Lung (tissue), 12 donors: ENCODE results near the gene NLGN4Y. TPM values are rescaled to one million over a fixed set of nuclear protein-coding genes. Genes with fewer than 3 reads are reported as not detected.

Experiments
- ATAC-seq: fragments of 200-7000 bp; cut with Tn5 transposase; one replicate; pipeline ENCODE4 v1.9.1; 2020; ENCODE audit warnings: moderate number of reproducible peaks; ENCODE audit not compliant: insufficient read depth, low FRiP score
- DNase-seq, 3 donors: peaks; one replicate each; pipeline ENCODE4 v3.0.0-alpha.2; 2013 to 2017
- H3K27ac ChIP-seq, 2 donors: one replicate each; pipeline ENCODE4 v1.5.1; 2013; ENCODE audit warnings: mild to moderate bottlenecking in 2 of 2, moderate library complexity in 2 of 2, control low read depth in 1 of 2, inconsistent platforms in 1 of 2, low read depth in 1 of 2, low read length in 1 of 2
- H3K27me3 ChIP-seq, 3 donors: one replicate each; pipeline ENCODE4 v1.5.1; 2013; ENCODE audit warnings: low read length in 2 of 3; ENCODE audit not compliant: control insufficient read depth in 3 of 3, insufficient read depth in 3 of 3
- H3K36me3 ChIP-seq, 4 donors: one replicate each; pipeline ENCODE4 v1.5.1; 2013; ENCODE audit warnings: low read length in 4 of 4, mild to moderate bottlenecking in 1 of 4, moderate library complexity in 1 of 4; ENCODE audit not compliant: control insufficient read depth in 4 of 4, insufficient read depth in 4 of 4
- H3K4me1 ChIP-seq, 5 donors: one replicate each; pipeline ENCODE4 v1.5.1; 2013; ENCODE audit warnings: low read length in 5 of 5, mild to moderate bottlenecking in 2 of 5, moderate library complexity in 1 of 5; ENCODE audit not compliant: control insufficient read depth in 5 of 5, insufficient read depth in 5 of 5
- H3K4me3 ChIP-seq: one replicate; pipeline ENCODE4 v1.5.1; 2013; ENCODE audit warnings: mild to moderate bottlenecking, control low read depth, moderate library complexity
- H3K9ac ChIP-seq, 2 donors: one replicate each; pipeline ENCODE4 v1.5.1; 2013; ENCODE audit warnings: low read length in 2 of 2, control low read depth in 1 of 2; ENCODE audit not compliant: insufficient read depth in 1 of 2
- H3K9me3 ChIP-seq, 4 donors: one replicate each; pipeline ENCODE4 v1.5.1; 2013; ENCODE audit warnings: low read length in 3 of 4, mild to moderate bottlenecking in 1 of 4, moderate library complexity in 1 of 4; ENCODE audit not compliant: control insufficient read depth in 4 of 4, insufficient read depth in 3 of 4
- CTCF ChIP-seq: IDR thresholded peaks from 2 replicates; pipeline ENCODE4 v1.5.1; 2012; ENCODE audit warnings: mild to moderate bottlenecking; ENCODE audit errors: control extremely low read depth, extremely low read depth
- WGBS, 2 donors: extraction: QIAGEN DNeasy Blood & Tissue Kit; methylation state at CpG; one replicate each; pipeline ENCODE4 v1.1.7; 2013; 5-methylcytosine and 5-hydroxymethylcytosine counted together
- polyA plus RNA-seq, 2 donors: library from polyadenylated mRNA; stranded (reverse); fragments of 200-250 nt; gene quantifications; one replicate each; pipeline ENCODE4 v1.2.1, GENCODE V29; 2013
- total RNA-seq, 2 donors: library from RNA; depleted of rRNA in 1 of 2; stranded (reverse); fragments of >200 nt in 1 of 2; gene quantifications; one replicate each; pipeline ENCODE4 v1.2.1, GENCODE V29; 2014 to 2021
- donor health status: control.
- donor health status: control.
- donor health status: Bipolar disorder and iron deficiency.
- donor health status: healthy.
- donor health status: DM: yes; HTN: yes; CAD: no.

NLGN4Y gene
- total and polyA plus RNA-seq, 4 donors: 0.06 to 1.5 TPM; not detected in 2

GRCh38 chrY:14498071-14498470, 26.3 kb upstream of the NLGN4Y start:
- Histone ChIP-seq H3K4me1 (no peaks in the 10 kb centered on the region), H3K27me3 (no peaks in the 10 kb centered on the region), H3K4me3 (no peak overlapping the region), H3K36me3 (no peaks in the 10 kb centered on the region), H3K9me3 (no peaks in the 10 kb centered on the region), H3K9ac (no peak overlapping the region), H3K27ac (no peak overlapping the region)
- ATAC-seq: no peak
- 65% methylated on average over 2 of the region's 2 CpGs; no CpG with 5 or more reads in 1 of the 2 donors for whole genome bisulfite sequencing, 2 donors
- TF ChIP-seq CTCF: no peak
- DNase-seq: no peak

- TF ChIP-seq CTCF: no peak
- H3K9ac ChIP-seq: no peak overlapping the region
- no peaks in the 10 kb centered on the region for H3K9me3 ChIP-seq
- H3K4me1 ChIP-seq: no peaks in the 10 kb centered on the region
- no peak overlapping the region for H3K27ac ChIP-seq
- no peak for DNase-seq
- H3K36me3 ChIP-seq: no peaks in the 10 kb centered on the region
- H3K4me3 ChIP-seq: no peak overlapping the region
- WGBS, 2 donors: 93% methylated on average over 2 of the region's 2 CpGs; no CpG with 5 or more reads in 1 of the 2 donors
- H3K27me3 ChIP-seq: no peaks in the 10 kb centered on the region
- no peak for ATAC-seq
These were observed 19.7 kb upstream of the NLGN4Y start for GRCh38 chrY:14504592-14504991.

- Histone ChIP-seq H3K36me3 (no peaks in the 10 kb centered on the region), H3K4me3 (no peak overlapping the region), H3K27me3 (no peaks in the 10 kb centered on the region), H3K9me3 (no peaks in the 10 kb centered on the region), H3K4me1 (no peaks in the 10 kb centered on the region), H3K9ac (no peak overlapping the region), H3K27ac (no peak overlapping the region)
- DNase-seq (peak in 1 of 3 donors; percentile 61), ATAC-seq (no peak)
- 2% methylated on average over 12 of the region's 14 CpGs; no CpG with 5 or more reads in 1 of the 2 donors for WGBS, 2 donors
- TF ChIP-seq CTCF: no peak
These were observed 1.9 kb upstream of the NLGN4Y start for GRCh38 chrY:14522379-14522950.
